ENCODE measurements around the gene MGAT5.

DNA sequence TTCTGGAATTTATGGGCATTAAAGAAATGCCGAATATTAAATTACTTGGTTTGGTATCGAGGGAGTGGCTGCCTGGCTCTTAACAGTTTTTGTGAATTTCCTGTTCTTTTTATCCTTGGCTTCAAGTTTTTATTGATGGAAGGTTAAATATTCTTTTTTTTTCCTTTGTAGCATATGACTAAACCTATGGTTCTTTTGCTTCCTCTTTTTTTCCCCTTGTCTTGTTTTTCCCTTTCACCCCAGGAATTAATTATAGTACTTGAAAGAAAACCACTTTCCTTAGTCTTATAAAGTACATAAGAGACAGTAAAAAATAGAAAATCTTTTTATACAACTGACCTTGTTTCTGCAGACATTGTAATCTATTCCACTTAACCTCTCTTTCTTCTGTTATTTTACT is 42.4 kb downstream of the MGAT5 start:
- TF ChIP-seq, protein P1, sequence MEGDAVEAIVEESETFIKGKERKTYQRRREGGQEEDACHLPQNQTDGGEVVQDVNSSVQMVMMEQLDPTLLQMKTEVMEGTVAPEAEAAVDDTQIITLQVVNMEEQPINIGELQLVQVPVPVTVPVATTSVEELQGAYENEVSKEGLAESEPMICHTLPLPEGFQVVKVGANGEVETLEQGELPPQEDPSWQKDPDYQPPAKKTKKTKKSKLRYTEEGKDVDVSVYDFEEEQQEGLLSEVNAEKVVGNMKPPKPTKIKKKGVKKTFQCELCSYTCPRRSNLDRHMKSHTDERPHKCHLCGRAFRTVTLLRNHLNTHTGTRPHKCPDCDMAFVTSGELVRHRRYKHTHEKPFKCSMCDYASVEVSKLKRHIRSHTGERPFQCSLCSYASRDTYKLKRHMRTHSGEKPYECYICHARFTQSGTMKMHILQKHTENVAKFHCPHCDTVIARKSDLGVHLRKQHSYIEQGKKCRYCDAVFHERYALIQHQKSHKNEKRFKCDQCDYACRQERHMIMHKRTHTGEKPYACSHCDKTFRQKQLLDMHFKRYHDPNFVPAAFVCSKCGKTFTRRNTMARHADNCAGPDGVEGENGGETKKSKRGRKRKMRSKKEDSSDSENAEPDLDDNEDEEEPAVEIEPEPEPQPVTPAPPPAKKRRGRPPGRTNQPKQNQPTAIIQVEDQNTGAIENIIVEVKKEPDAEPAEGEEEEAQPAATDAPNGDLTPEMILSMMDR (IDR thresholded peaks at IDR 0.05): no peak
- TF ChIP-seq EZH2 (IDR thresholded peaks at IDR 0.05): no peak
